K562 (cell line): Measurements from ENCODE around the gene YPEL3. TPM values are rescaled to one million over a fixed set of nuclear protein-coding genes. Genes with fewer than 3 reads are reported as not detected.

Experiments used
- ATF3 ChIP-seq, 2 experiments: fragments of 450-650 bp in 1 of 2; sonication (generic) in 1 of 2; formaldehyde crosslinking in 1 of 2; IDR thresholded peaks in 1 of 2; conservative IDR thresholded peaks in 1 of 2; 2 replicates each; pipeline versions ENCODE4 v1.6.1 to v1.8.1; 2016 to 2023; ENCODE audit warnings: mild to moderate bottlenecking in 2 of 2, moderate library complexity in 2 of 2, inconsistent platforms in 1 of 2, missing genetic modification reagents in 1 of 2
- BDP1 ChIP-seq: IDR thresholded peaks from 3 replicates; pipeline ENCODE4 v1.6.1; 2011; ENCODE audit not compliant: insufficient read length, insufficient read depth
- CCAR2 ChIP-seq: fragments of 200-400 bp; formaldehyde crosslinking; IDR thresholded peaks from 2 replicates; pipeline ENCODE4 v1.6.1; 2017; ENCODE audit warnings: mild to moderate bottlenecking, low read depth, low read length
- CTCFL ChIP-seq: IDR thresholded peaks from 2 replicates; pipeline ENCODE4 v1.6.1; 2011; ENCODE audit warnings: borderline replicate concordance, low read depth, mild to moderate bottlenecking, moderate library complexity, low read length; ENCODE audit not compliant: insufficient read depth, poor library complexity, severe bottlenecking
- DEAF1 ChIP-seq: fragments of 450-650 bp; formaldehyde crosslinking; IDR thresholded peaks from 2 replicates; pipeline ENCODE4 v1.4.0; 2020; ENCODE audit warnings: mild to moderate bottlenecking, moderate library complexity
- ELK3 ChIP-seq: fragments of 450-650 bp; formaldehyde crosslinking; IDR thresholded peaks from 2 replicates; pipeline ENCODE4 v1.4.0; 2020; ENCODE audit warnings: mild to moderate bottlenecking
- HCFC1 ChIP-seq: IDR thresholded peaks from 2 replicates; pipeline ENCODE4 v1.6.1; 2012; ENCODE audit warnings: low read depth, low read length, improper control_type of control experiment
- HDAC3 ChIP-seq: fragments of 450-650 bp; IDR thresholded peaks from 2 replicates; pipeline ENCODE4 v1.6.1; 2018; ENCODE audit warnings: borderline replicate concordance, mild to moderate bottlenecking, moderate library complexity; ENCODE audit not compliant: partially characterized antibody
- KAT8 ChIP-seq: fragments of 450-650 bp; IDR thresholded peaks from 2 replicates; pipeline ENCODE4 v1.6.1; 2016; ENCODE audit warnings: low read depth, mild to moderate bottlenecking
- MEF2D ChIP-seq: conservative IDR thresholded peaks from 2 replicates; pipeline ENCODE4 v1.6.1; 2016; ENCODE audit warnings: low read depth, missing genetic modification characterization, missing compliant biosample characterization
- MTA2 ChIP-seq: fragments of 450-650 bp; IDR thresholded peaks from 2 replicates; pipeline ENCODE4 v1.6.1; 2016; ENCODE audit warnings: low read depth
- NFYB ChIP-seq: IDR thresholded peaks from 2 replicates; pipeline ENCODE4 v1.6.1; 2011; ENCODE audit warnings: mild to moderate bottlenecking, moderate library complexity; ENCODE audit not compliant: insufficient read length; ENCODE audit errors: extremely low read depth
- NR2F6 ChIP-seq: fragments of 450-650 bp; formaldehyde crosslinking; IDR thresholded peaks from 2 replicates; pipeline ENCODE4 v1.4.0; 2020; ENCODE audit warnings: mild to moderate bottlenecking
- RFX1 ChIP-seq: fragments of 450-650 bp; IDR thresholded peaks from 2 replicates; pipeline ENCODE4 v1.6.1; 2016; ENCODE audit warnings: mild to moderate bottlenecking, moderate library complexity
- SIRT6 ChIP-seq: IDR thresholded peaks from one replicate; pipeline ENCODE4 v1.6.1; 2012; ENCODE audit warnings: low read depth, mild to moderate bottlenecking, control low read depth, inconsistent platforms, low read length, moderate library complexity
- THRB ChIP-seq: fragments of 450-650 bp; formaldehyde crosslinking; conservative IDR thresholded peaks from 2 replicates; pipeline ENCODE4 v1.4.0; 2022; ENCODE audit warnings: mild to moderate bottlenecking, missing genetic modification characterization
- ZNF212 ChIP-seq: fragments of 450-650 bp; formaldehyde crosslinking; IDR thresholded peaks from 2 replicates; pipeline ENCODE4 v1.4.0; 2020; ENCODE audit warnings: mild to moderate bottlenecking
- ZNF584 ChIP-seq: fragments of 200-800 bp; sonication (Bioruptor generic); IDR thresholded peaks from 2 replicates; pipeline ENCODE4 v1.6.1; 2016; ENCODE audit warnings: low read depth, mild to moderate bottlenecking, missing genetic modification characterization, missing compliant biosample characterization
- polyA plus RNA-seq, 8 experiments: library from polyadenylated mRNA; depleted of rRNA in 4 of 8; stranded (reverse) in 5 of 8; unstranded in 3 of 8; fragments of >200 nt; fragmentation: Nextera tagmentation in 2 of 8; fragmentation: Illumina TruSeq in 1 of 8; extraction: Ambion mirVana in 2 of 8; extraction: Trizol in 1 of 8; gene quantifications; 2 replicates each; pipeline versions ENCODE4 v1.2.1 to v1.2.3, GENCODE V29; 2011 to 2014; ENCODE audit warnings: inconsistent platforms in 1 of 8, missing spikeins in 1 of 8
- total RNA-seq, 7 experiments: library from RNA; depleted of rRNA in 6 of 7; stranded (reverse); fragments of >200 nt in 6 of 7; fragmentation: Illumina TruSeq in 2 of 7; extraction: Trizol in 2 of 7; gene quantifications; 2 replicates each; pipeline versions ENCODE4 v1.2.1 to v1.2.3, GENCODE V29; 2011 to 2021; ENCODE audit warnings: low replicate concordance in 1 of 7

Gene YPEL3
- total and polyA plus RNA-seq, 9 of the 15 experiments (the other 6 are each of a cell fraction or from before 2014, with no cell fraction given) = 0.41 to 15.0 (median 2.9) TPM

- TF ChIP-seq ELK3 (CRISPR knock-in tag) (no peak), HCFC1 (no peak), HDAC3 (no peak), ZNF584 (no peak; the same call in 1 of the 2 replicates), KAT8 (no peak), CCAR2 (no peak), THRB (CRISPR knock-in tag) (0 out of 2 replicates have a peak, but pooled peaks have one; percentile 48), DEAF1 (CRISPR knock-in tag) (no peak), NFYB (peak; percentile 60), MEF2D (tag) (no peak), CTCFL (no peak), ATF3 (IDR thresholded peaks at IDR 0.05) (no peak; the same call in 1 of the 2 replicates), ATF3 (CRISPR knock-in tag; conservative IDR thresholded peaks at IDR 0.05) (peak; percentile 38; the same call in 1 of the 2 replicates), RFX1 (no peak; the same call in 1 of the 2 replicates), MTA2 (0 out of 2 replicates have a peak, but pooled peaks have one; percentile 4), NR2F6 (CRISPR knock-in tag) (no peak), BDP1 (no peak), ZNF212 (CRISPR knock-in tag) (peak; percentile 63; the same call in 1 of the 2 replicates), SIRT6 (no peak)
Measured at GRCh38 chr16:30065102-30065942, 30.7 kb downstream of the YPEL3 start, which contains the start of gene ALDOA (continued).
